Activated CD8-positive, alpha-beta T cell treated with anti-CD3 and anti-CD28 coated beads for 36 hours (primary cell): ENCODE data around the gene NOTCH3. TPM values are rescaled to one million over a fixed set of nuclear protein-coding genes. Genes with fewer than 3 reads are reported as not detected.

Source experiments
- ATAC-seq: fragments of 200-7000 bp; cut with Tn5 transposase; one replicate; pipeline ENCODE4 v1.10.0; 2021; ENCODE audit warnings: mild to moderate bottlenecking, moderate library complexity
- CTCF ChIA-PET: fragments of 350-600 bp; sonication (Branson Sonifier 250); formaldehyde crosslinking; loops from one replicate; lab custom pipeline; 2021; ENCODE audit warnings: antibody characterized with exemption; lab: Charles Lee
- POLR2A ChIA-PET: fragments of 350-600 bp; sonication (Branson Sonifier 250); formaldehyde crosslinking; loops from one replicate; lab custom pipeline; 2021; ENCODE audit warnings: antibody characterized with exemption; lab: Charles Lee
- DNase-seq: peaks from one replicate; pipeline ENCODE4 v3.0.0-alpha.2; 2020
- H3K27ac Mint-ChIP-seq: one replicate; pipeline ENCODE4 v1.8.0; 2021; ENCODE audit warnings: mild to moderate bottlenecking, mixed read lengths
- H3K27me3 Mint-ChIP-seq: one replicate; pipeline ENCODE4 v1.8.0; 2021; ENCODE audit warnings: mixed read lengths
- H3K36me3 Mint-ChIP-seq: one replicate; pipeline ENCODE4 v1.8.0; 2021; ENCODE audit warnings: low read depth, mixed read lengths
- H3K4me1 Mint-ChIP-seq: one replicate; pipeline ENCODE4 v1.8.0; 2021; ENCODE audit warnings: low read depth, mixed read lengths
- H3K4me3 Mint-ChIP-seq: one replicate; pipeline ENCODE4 v1.8.0; 2021; ENCODE audit warnings: mild to moderate bottlenecking, moderate library complexity, mixed read lengths
- H3K9me3 Mint-ChIP-seq: one replicate; pipeline ENCODE4 v1.8.0; 2021; ENCODE audit warnings: mixed read lengths
- CTCF ChIP-seq: fragments of 200-600 bp; IDR thresholded peaks from one replicate; pipeline ENCODE4 v1.8.0; 2022; ENCODE audit warnings: antibody characterized with exemption, mild to moderate bottlenecking
- intact Hi-C: fragments of 100-400 bp; cut with micrococcal nuclease; formaldehyde crosslinking; loops from one replicate; pipeline ENCODE4 v1.10.0; 2022
- total RNA-seq, 2 experiments: library from RNA; stranded (reverse); gene quantifications; one replicate each; pipeline ENCODE4 v1.2.3, GENCODE V29; 2021

NOTCH3 gene
- total RNA-seq, 2 experiments from 2014 or later, result 0.16 TPM; not detected in 1

DNA sequence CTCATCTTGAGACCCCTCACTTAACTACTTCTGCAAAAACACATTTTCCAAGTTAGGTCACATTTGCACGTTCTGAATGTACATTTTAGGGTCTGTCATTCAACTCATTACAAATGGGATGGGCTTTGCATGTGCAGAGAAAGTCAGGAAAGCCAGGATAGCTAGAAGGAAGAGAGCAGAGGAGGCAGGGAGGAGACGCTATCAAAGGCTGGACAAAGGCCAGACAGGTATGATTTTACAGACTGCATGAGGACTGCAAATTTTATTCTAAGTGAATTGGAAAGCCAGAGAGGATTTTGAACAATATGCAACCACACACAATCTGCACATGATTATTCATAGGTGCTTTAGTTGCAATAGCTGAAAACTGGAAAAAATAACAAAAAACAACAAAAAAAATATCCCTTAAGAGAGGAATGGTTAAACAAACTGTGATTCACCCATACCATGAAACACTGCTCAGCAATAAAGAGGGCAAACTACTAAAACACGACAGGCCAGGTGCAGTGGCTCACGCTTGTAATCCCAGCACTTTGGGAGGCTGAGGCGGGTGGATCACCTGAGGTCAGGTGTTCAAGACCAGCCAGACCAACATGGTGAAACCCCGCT is 72.5 kb downstream of the NOTCH3 start:
- no peaks in the 10 kb centered on the region for H3K27me3 Mint-ChIP-seq
- intact Hi-C loops, result no loop called here
- ChIA-PET CTCF (interaction anchor here (0.8 to 1.4 kb wide), 2 partner anchors 26 to 27 kb away, joined by 3 read pairs; no protein-coding TSS in a partner anchor), POLR2A (no interaction called here)
- DNase-seq (no peak), ATAC-seq (no peak)
- no peak for TF ChIP-seq CTCF
- H3K27ac Mint-ChIP-seq, result no peak overlapping the region
- no peak overlapping the region for H3K4me3 Mint-ChIP-seq
- peaks cover under 1% of the 10 kb centered on the region for H3K36me3 Mint-ChIP-seq
- peaks cover 21% of the 10 kb centered on the region for H3K4me1 Mint-ChIP-seq
- no peaks in the 10 kb centered on the region for H3K9me3 Mint-ChIP-seq

GRCh38 chr19:15126131-15126910 is 74.5 kb downstream of the NOTCH3 start:
- ChIA-PET CTCF (interaction anchor here (1.0 to 4.0 kb wide), 7 partner anchors 12 to 293 kb away, joined by 4 to 25 read pairs (median 5); partner anchors contain the start of gene AKAP8L), POLR2A (interaction anchor here (1.1 to 5.9 kb wide), 3 partner anchors 13 to 293 kb away, joined by 3 to 48 read pairs (median 4); partner anchors contain the start of gene AKAP8L)
- peaks cover 23% of the 10 kb centered on the region for H3K4me1 Mint-ChIP-seq
- DNase-seq, result no peak
- intact Hi-C loops, result no loop called here
- TF ChIP-seq CTCF, result no peak
- H3K36me3 Mint-ChIP-seq, result peaks cover 13% of the 10 kb centered on the region
- peak overlapping the region; percentile 94 for H3K4me3 Mint-ChIP-seq
- ATAC-seq, result no peak
- peak overlapping the region; percentile 79 for H3K27ac Mint-ChIP-seq
- H3K9me3 Mint-ChIP-seq, result no peaks in the 10 kb centered on the region
- no peaks in the 10 kb centered on the region for H3K27me3 Mint-ChIP-seq

GRCh38 chr19:15125232-15126067 is 75.3 kb downstream of the NOTCH3 start:
- POLR2A ChIA-PET, result interaction anchor here (0.9 to 5.9 kb wide), 5 partner anchors 12 to 308 kb away, joined by 3 to 48 read pairs (median 4); partner anchors contain the start of gene AKAP8L
- peaks cover 20% of the 10 kb centered on the region for H3K36me3 Mint-ChIP-seq
- H3K27me3 Mint-ChIP-seq, result no peaks in the 10 kb centered on the region

More at GRCh38 chr19:15125232-15126067, 75.3 kb downstream of the NOTCH3 start:
- ATAC-seq, result peak; percentile 91
- H3K27ac Mint-ChIP-seq, result peak overlapping the region; percentile 99
- CTCF ChIA-PET, result interaction anchor here (1.1 to 4.0 kb wide), 6 partner anchors 13 to 52 kb away, joined by 3 to 25 read pairs (median 5); no protein-coding TSS in a partner anchor
- H3K9me3 Mint-ChIP-seq, result no peaks in the 10 kb centered on the region
- peak overlapping the region; percentile 94 for H3K4me3 Mint-ChIP-seq
- peak; percentile 100 for DNase-seq
- TF ChIP-seq CTCF, result no peak
- intact Hi-C loops, result no loop called here
- peaks cover 23% of the 10 kb centered on the region for H3K4me1 Mint-ChIP-seq
